ENCODE measurements around the gene POU1F1. TPM values are rescaled to one million over a fixed set of nuclear protein-coding genes. Genes with fewer than 3 reads are reported as not detected.

Gene POU1F1
- total and polyA plus RNA-seq, 2 of the 8 experiments (the other 6 are each of a cell fraction or from before 2014, with no cell fraction given) = not detected

DNA sequence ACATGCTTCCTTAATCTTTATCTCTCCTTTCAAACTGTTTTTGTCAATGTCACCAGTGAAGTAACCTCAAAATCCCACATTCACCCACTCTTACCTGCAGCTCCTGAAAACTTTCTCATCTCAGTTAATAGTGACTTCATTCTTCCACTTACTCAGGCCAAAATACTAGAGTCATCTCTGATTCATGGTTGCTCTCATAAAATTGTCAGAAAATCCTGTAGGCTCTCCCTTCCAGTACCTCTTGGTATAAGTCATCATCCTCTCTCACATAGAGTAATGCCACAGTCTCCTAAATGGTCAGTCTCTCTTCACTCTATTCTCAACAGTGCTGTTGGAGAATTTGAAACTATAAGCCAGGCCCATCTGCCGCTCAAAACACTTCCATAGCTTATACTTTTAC lies 34.9 kb upstream of the POU1F1 start:
- no peaks in the 10 kb centered on the region for H3K23me2 ChIP-seq (ENCODE audit: low read depth, low read length)
- H3K18ac ChIP-seq (ENCODE audit: extremely low read depth, low read length) = no peak overlapping the region
- H2AK5ac ChIP-seq (ENCODE audit: low read depth, low read length) = no peak overlapping the region
- no peak overlapping the region for H2BK120ac ChIP-seq (replicated peaks; ENCODE audit: low read depth, low read length)
- no peak overlapping the region for H3K4me3 ChIP-seq (ENCODE audit: extremely low read depth in 1 of 4, insufficient read depth in 2 of 4, low read depth in 3 of 4, low read length in 4 of 4)
- WGBS, 2 experiments (ENCODE audit: extremely low coverage in 1 of 2, insufficient coverage in 1 of 2, insufficient read length in 1 of 2, insufficient replicate concordance in 2 of 2, low coverage in 1 of 2, low lambda C conversion rate in 2 of 2, missing lambda C conversion rate in 1 of 2) = 90% methylated on average over 1 of the region's 1 CpG; no CpG with 5 or more reads in 1 of the 2 experiments
- H3K9ac ChIP-seq (replicated peaks in 1 of 4; ENCODE audit: extremely low read depth in 1 of 4, low read depth in 3 of 4, low read length in 3 of 4) = no peak overlapping the region
- H4K91ac ChIP-seq (replicated peaks; ENCODE audit: insufficient read length, low read length) = no peak overlapping the region
- H3K23ac ChIP-seq (ENCODE audit: insufficient read length) = no peak overlapping the region
- H3K56ac ChIP-seq (replicated peaks; ENCODE audit: insufficient read length, low read depth, low read length) = no peak overlapping the region
- no peak overlapping the region for H4K8ac ChIP-seq (ENCODE audit: extremely low read depth, insufficient read depth, low read length)
- no peaks in the 10 kb centered on the region for H3K79me1 ChIP-seq (ENCODE audit: low read depth, low read length)
- H3K14ac ChIP-seq (ENCODE audit: insufficient read length) = no peak overlapping the region
- no peak overlapping the region for H3K4ac ChIP-seq (replicated peaks; ENCODE audit: insufficient read length, low read depth, low read length)
- no peaks in the 10 kb centered on the region for H3K79me2 ChIP-seq (ENCODE audit: control insufficient read depth in 1 of 2, insufficient read depth in 2 of 2, low read length in 2 of 2)
- DNase-seq (ENCODE audit: low read depth in 1 of 2, low spot score in 2 of 2) = no peak
- no peaks in the 10 kb centered on the region for H3K27me3 ChIP-seq (replicated peaks in 1 of 4; ENCODE audit: control insufficient read depth in 3 of 4, extremely low read depth in 1 of 4, insufficient read depth in 3 of 4, low read length in 3 of 4)
- H4K20me1 ChIP-seq (replicated peaks in 1 of 2; ENCODE audit: control insufficient read depth in 1 of 2, insufficient read depth in 2 of 2, low read length in 2 of 2) = no peaks in the 10 kb centered on the region
- no peak overlapping the region for H3K4me2 ChIP-seq (ENCODE audit: insufficient read depth in 1 of 2, low read depth in 2 of 2, low read length in 2 of 2)
- H2BK20ac ChIP-seq (ENCODE audit: low read length) = no peak overlapping the region
- ChIA-PET CTCF (ENCODE audit: partially characterized antibody) (interaction anchor here (1.0 to 3.9 kb wide), 3 partner anchors 12 to 40 kb away, joined by 3 to 12 read pairs (median 3); no protein-coding TSS in a partner anchor), POLR2A (ENCODE audit: partially characterized antibody) (no interaction called here)
- H3K9me3 ChIP-seq (ENCODE audit: insufficient read depth in 2 of 2, low read depth in 1 of 2, low read length in 1 of 2) = no peaks in the 10 kb centered on the region
- no peak for TF ChIP-seq KDM5A (IDR thresholded peaks at IDR 0.05; ENCODE audit: low read length)
- TF ChIP-seq SIN3A (conservative IDR thresholded peaks at IDR 0.05 in 1 of 2, IDR thresholded peaks at IDR 0.05 in 1 of 2; ENCODE audit: low read depth in 1 of 2, low read length in 2 of 2) = no peak
- no peak for TF ChIP-seq CTBP2 (IDR thresholded peaks at IDR 0.05; ENCODE audit: borderline replicate concordance, insufficient read depth, insufficient read length, low read length)
- no peak for TF ChIP-seq NRF1 (IDR thresholded peaks at IDR 0.05; ENCODE audit: low read depth, low read length)
- no peak for TF ChIP-seq HDAC6 (IDR thresholded peaks at IDR 0.05; ENCODE audit: low read depth, low read length)
- no peak for TF ChIP-seq GTF2F1 (IDR thresholded peaks at IDR 0.05; ENCODE audit: borderline replicate concordance, low read depth, low read length)
- H3K36me3 ChIP-seq (ENCODE audit: control insufficient read depth in 2 of 4, insufficient read depth in 4 of 4, low read length in 3 of 4) = no peaks in the 10 kb centered on the region
- peaks cover 0 to 5% (median 1%) of the 10 kb centered on the region in 4 experiments; a peak in 2 of 7 replicates for H3K4me1 ChIP-seq (replicated peaks in 1 of 4; ENCODE audit: control insufficient read depth in 3 of 4, insufficient read depth in 4 of 4, low read length in 3 of 4)
- no peak overlapping the region for H2AFZ ChIP-seq (ENCODE audit: low read length)
- H3K27ac ChIP-seq (ENCODE audit: low read depth, low read length) = no peak overlapping the region
- no peak for FAIRE-seq
- H2BK12ac ChIP-seq (ENCODE audit: low read depth, low read length) = no peak overlapping the region
- no peak overlapping the region for H2BK15ac ChIP-seq (ENCODE audit: low read length)
- H2BK5ac ChIP-seq (ENCODE audit: low read depth, low read length) = no peak overlapping the region
- H4K5ac ChIP-seq (ENCODE audit: insufficient read length, low read depth, low read length) = no peak overlapping the region
